Measurements from ENCODE around the gene PEG3.

The PEG3 gene

DNA sequence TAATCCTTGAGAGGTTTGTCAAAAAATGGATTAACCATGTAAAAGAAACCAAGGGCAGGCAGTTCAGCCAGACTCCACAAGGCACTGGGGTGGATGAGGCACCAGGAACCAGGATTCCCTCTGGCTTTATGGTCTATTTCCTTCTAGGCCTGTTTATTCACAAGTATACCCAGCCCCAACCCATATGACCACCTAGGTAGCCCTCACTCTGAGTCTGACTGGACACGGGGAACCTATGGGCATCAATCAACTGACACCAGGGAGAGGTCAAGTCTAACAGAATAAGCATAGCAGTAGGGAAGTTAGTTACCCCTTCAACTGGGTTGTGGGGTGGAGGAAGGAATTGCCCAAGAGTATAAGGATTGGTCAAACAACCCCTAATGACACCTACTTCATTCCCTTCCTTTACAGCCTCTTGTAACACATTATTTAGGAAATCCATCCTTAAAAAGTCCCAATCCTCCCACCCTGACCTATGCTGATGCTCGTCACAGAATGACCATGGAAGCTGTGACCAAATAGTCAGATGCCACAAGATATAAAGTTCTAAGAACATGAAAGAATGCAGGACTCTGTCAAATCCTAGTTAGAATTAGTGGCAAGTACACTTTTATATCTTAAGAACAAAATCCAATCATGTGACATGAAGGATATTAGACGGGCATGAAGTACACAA, 31.7 kb downstream of the PEG3 start:
- DNase-seq (ENCODE audit: low spot score): no peak

DNA sequence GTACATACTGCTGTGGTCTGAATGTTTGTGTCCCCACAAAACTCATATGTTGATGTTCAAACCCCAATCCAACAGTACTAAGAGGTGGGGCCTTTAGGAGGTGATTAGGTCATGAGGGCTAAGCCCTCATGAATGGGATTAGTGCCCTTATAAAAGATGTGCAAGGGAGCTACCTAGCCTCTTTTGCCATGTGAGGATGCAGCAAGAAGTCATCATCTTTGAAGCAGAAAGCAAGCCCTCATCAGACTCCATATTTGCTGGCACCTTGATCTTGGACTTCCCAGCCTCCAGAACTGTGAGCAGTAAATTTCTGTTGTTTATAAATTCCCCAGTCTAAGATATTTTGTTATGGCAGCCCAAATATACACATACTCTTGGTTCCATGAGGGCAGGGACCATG, 33.9 kb downstream of the PEG3 start:
- DNase-seq (ENCODE audit: low spot score): no peak

Data from D341Med (cell line).